ENCODE results near the gene HIBADH.

Gene HIBADH

DNA sequence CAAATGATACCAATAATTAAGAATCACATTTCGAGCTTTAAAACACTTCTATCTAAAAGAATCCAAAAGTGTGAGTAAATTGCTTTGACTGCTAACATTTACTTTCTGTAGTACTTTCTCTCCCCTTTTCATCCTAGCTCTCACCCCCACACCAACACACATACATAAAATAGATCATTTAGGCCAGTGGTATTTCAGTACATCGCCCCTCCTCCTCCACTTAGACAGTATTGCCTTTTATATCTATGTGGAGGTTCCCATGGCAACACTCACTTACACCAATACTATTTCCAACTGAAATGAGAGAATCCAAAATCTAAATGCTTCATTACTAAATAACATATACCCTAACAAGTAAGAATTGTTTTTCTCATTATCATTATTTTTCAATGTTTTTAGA, 58.9 kb downstream of the HIBADH start:
- H3K27me3 Mint-ChIP-seq (ENCODE audit: low read depth, poor library complexity), result peaks cover 3% of the 10 kb centered on the region
- H3K9me3 Mint-ChIP-seq, result no peaks in the 10 kb centered on the region
- TF ChIP-seq, protein P1, sequence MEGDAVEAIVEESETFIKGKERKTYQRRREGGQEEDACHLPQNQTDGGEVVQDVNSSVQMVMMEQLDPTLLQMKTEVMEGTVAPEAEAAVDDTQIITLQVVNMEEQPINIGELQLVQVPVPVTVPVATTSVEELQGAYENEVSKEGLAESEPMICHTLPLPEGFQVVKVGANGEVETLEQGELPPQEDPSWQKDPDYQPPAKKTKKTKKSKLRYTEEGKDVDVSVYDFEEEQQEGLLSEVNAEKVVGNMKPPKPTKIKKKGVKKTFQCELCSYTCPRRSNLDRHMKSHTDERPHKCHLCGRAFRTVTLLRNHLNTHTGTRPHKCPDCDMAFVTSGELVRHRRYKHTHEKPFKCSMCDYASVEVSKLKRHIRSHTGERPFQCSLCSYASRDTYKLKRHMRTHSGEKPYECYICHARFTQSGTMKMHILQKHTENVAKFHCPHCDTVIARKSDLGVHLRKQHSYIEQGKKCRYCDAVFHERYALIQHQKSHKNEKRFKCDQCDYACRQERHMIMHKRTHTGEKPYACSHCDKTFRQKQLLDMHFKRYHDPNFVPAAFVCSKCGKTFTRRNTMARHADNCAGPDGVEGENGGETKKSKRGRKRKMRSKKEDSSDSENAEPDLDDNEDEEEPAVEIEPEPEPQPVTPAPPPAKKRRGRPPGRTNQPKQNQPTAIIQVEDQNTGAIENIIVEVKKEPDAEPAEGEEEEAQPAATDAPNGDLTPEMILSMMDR (IDR thresholded peaks at IDR 0.05), result no peak
- H3K4me1 Mint-ChIP-seq, result peaks cover 58% of the 10 kb centered on the region
- peaks cover 11% of the 10 kb centered on the region for H3K36me3 Mint-ChIP-seq (ENCODE audit: low read depth)
- peak overlapping the region; percentile 9 for H3K4me3 Mint-ChIP-seq
- no peak for DNase-seq
- no peak overlapping the region for H3K27ac Mint-ChIP-seq

DNA sequence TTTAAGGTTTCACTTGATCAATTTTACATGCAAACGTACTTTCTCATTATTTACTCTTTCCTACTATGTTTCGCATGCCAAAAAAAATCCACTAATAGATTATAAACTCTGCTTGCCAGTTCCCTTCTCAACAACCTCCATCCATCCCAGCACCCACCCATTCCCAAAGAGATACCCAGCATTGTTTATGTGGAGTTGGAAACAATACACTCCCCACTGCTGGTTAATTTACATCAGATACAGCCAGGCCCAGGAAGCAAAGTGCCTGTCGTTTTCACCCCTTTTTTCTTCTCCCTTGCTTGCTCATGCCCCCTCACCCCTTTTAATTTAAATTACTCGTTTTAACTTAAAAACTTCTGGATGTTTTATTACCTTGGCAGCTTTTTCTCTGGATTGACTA, 59.9 kb downstream of the HIBADH start:
- no peak overlapping the region for H3K27ac Mint-ChIP-seq
- H3K27me3 Mint-ChIP-seq (ENCODE audit: low read depth, poor library complexity), result peaks cover 3% of the 10 kb centered on the region
- no peaks in the 10 kb centered on the region for H3K9me3 Mint-ChIP-seq
- DNase-seq, result no peak
- no peak overlapping the region for H3K4me3 Mint-ChIP-seq
- H3K4me1 Mint-ChIP-seq, result peaks cover 48% of the 10 kb centered on the region
- TF ChIP-seq, protein P1 (IDR thresholded peaks at IDR 0.05), result no peak
- peaks cover 16% of the 10 kb centered on the region for H3K36me3 Mint-ChIP-seq (ENCODE audit: low read depth)

DNA sequence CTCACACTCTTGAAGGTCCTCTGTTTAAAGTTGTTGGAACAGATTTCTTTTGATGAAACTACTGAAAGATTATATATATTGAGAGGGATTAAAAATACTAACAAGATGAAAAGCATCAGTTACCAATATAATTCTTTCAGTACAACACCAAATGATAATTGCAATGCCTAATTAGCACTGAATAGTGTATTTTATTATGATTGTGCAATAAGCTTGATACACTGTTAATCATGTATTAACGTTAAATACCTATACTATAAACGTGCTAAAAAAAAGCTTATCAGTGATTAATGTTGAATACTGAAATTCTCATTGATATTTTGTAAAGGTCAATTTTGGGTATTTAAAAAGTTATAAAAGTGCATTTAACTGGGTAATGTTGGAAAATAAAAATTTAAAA, 61.5 kb downstream of the HIBADH start:
- no peak overlapping the region for H3K4me3 Mint-ChIP-seq
- peaks cover 16% of the 10 kb centered on the region for H3K36me3 Mint-ChIP-seq (ENCODE audit: low read depth)
- H3K27ac Mint-ChIP-seq, result no peak overlapping the region
- no peaks in the 10 kb centered on the region for H3K9me3 Mint-ChIP-seq
- TF ChIP-seq, protein P1 (IDR thresholded peaks at IDR 0.05), result no peak
- peaks cover 36% of the 10 kb centered on the region for H3K4me1 Mint-ChIP-seq
- DNase-seq, result no peak
- peaks cover 3% of the 10 kb centered on the region for H3K27me3 Mint-ChIP-seq (ENCODE audit: low read depth, poor library complexity)

DNA sequence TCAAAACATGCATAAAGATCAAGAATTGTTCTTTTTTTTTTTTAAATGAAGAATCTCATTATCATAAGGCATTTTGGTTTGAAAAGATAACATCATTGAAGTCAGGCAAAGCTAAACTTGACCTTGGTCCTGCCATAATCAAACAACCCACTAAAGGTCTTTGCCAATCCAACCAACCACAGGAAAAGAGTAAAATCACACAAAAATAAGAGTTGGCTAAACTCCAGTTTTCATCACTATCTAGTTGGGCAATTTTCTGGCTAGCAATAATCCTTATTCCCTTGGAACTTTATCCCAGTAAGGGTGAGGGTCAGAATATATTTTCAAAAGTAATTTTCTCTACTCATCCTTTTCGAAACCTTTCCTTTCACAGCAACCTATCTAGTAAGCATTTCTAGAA, 62.4 kb downstream of the HIBADH start:
- TF ChIP-seq, protein P1 (IDR thresholded peaks at IDR 0.05), result no peak
- H3K4me1 Mint-ChIP-seq, result peaks cover 26% of the 10 kb centered on the region
- no peak overlapping the region for H3K27ac Mint-ChIP-seq
- no peaks in the 10 kb centered on the region for H3K9me3 Mint-ChIP-seq
- H3K4me3 Mint-ChIP-seq, result no peak overlapping the region
- H3K36me3 Mint-ChIP-seq (ENCODE audit: low read depth), result peaks cover 20% of the 10 kb centered on the region
- no peak for DNase-seq
- peaks cover 3% of the 10 kb centered on the region for H3K27me3 Mint-ChIP-seq (ENCODE audit: low read depth, poor library complexity)

DNA sequence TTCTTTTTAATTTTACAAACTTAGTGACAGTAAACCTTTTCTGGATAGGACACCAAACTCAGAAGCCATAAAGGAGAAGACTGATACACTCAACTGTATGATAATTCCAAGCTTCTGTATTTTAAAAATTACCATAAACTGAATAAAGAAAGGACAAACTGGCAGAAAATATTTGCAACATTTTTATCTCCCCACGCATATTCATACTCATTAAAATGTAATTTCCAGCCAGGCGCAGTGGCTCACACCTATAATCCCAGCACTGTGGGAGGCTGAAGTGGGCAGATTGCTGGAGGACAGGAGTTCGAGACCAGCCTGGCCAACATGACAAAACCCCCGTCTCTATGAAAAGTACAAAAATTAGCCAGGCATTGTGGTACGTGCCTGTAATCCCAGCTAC, 67.7 kb downstream of the HIBADH start:
- Mint-ChIP-seq H3K4me1 (no peaks in the 10 kb centered on the region), H3K4me3 (no peak overlapping the region), H3K36me3 (ENCODE audit: low read depth) (peaks cover 37% of the 10 kb centered on the region), H3K9me3 (no peaks in the 10 kb centered on the region), H3K27ac (no peak overlapping the region), H3K27me3 (ENCODE audit: low read depth, poor library complexity) (peaks cover 5% of the 10 kb centered on the region)
- TF ChIP-seq, protein P1 (IDR thresholded peaks at IDR 0.05), result no peak
- DNase-seq, result no peak

DNA sequence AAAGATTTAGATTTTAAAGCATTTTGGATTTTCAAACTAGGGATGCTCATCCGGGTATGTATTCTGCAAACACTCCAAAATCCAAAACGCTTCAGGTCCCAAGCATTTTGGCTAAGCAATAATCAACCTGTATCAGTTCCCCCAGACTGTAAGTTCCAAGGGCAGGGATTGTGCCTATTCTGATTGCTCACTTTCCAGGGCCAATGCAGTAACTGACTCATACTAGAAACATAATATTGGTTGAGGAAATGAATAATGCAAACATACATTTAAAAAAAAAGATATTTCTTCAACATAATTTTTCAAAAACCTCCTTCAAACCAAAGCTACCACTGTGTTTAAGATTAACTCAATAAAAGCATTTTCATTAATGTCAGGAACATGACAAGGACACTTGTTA, 69.5 kb downstream of the HIBADH start:
- H3K36me3 Mint-ChIP-seq (ENCODE audit: low read depth), result peaks cover 25% of the 10 kb centered on the region
- TF ChIP-seq, protein P1 (IDR thresholded peaks at IDR 0.05), result no peak
- no peaks in the 10 kb centered on the region for H3K4me1 Mint-ChIP-seq
- no peak for DNase-seq
- H3K27me3 Mint-ChIP-seq (ENCODE audit: low read depth, poor library complexity), result peaks cover 5% of the 10 kb centered on the region
- H3K9me3 Mint-ChIP-seq, result no peaks in the 10 kb centered on the region
- no peak overlapping the region for H3K4me3 Mint-ChIP-seq
- no peak overlapping the region for H3K27ac Mint-ChIP-seq

Data from nephron progenitor cell (in vitro differentiated cells).